ENCODE data around the gene KRT4. TPM values are rescaled to one million over a fixed set of nuclear protein-coding genes. Genes with fewer than 3 reads are reported as not detected.

Gene KRT4
- total RNA-seq, 2 donors from 2014 or later: 0.52 TPM; not detected in 1

- no peak overlapping the region for H3K4me3 ChIP-seq
- no peaks in the 10 kb centered on the region for H3K9me3 ChIP-seq
- intact Hi-C loops (cut with DNase I): no loop called here
- WGBS, 2 donors: 77 to 81% methylated on average over 11 of the region's 11 CpGs
- TF ChIP-seq CTCF (IDR thresholded peaks at IDR 0.05): no peak
- TF ChIP-seq POLR2A (IDR thresholded peaks at IDR 0.05): no peak
- no peaks in the 10 kb centered on the region for H3K27me3 ChIP-seq
- no peak for ATAC-seq
- DNase-seq: no peak
- H3K4me1 ChIP-seq: no peaks in the 10 kb centered on the region
- no peaks in the 10 kb centered on the region for H3K36me3 ChIP-seq (replicated peaks in 1 of 2; ENCODE audit: insufficient read depth in 1 of 2, low read depth in 2 of 2)
- no peak overlapping the region for H3K27ac ChIP-seq
Measured at GRCh38 chr12:52806821-52807543, 6.9 kb downstream of the KRT4 start.

GRCh38 chr12:52806169-52806811, 7.6 kb downstream of the KRT4 start:
- intact Hi-C loops (cut with DNase I): no loop called here
- Histone ChIP-seq H3K36me3 (replicated peaks in 1 of 2; ENCODE audit: insufficient read depth in 1 of 2, low read depth in 2 of 2) (no peaks in the 10 kb centered on the region), H3K4me1 (no peaks in the 10 kb centered on the region), H3K9me3 (no peaks in the 10 kb centered on the region), H3K27me3 (no peaks in the 10 kb centered on the region), H3K4me3 (no peak overlapping the region), H3K27ac (no peak overlapping the region)
- DNase-seq (no peak), ATAC-seq (no peak)
- 96 to 98% methylated on average over 3 of the region's 3 CpGs for WGBS, 2 donors
- no peak for TF ChIP-seq POLR2A (IDR thresholded peaks at IDR 0.05)
- no peak for TF ChIP-seq CTCF (IDR thresholded peaks at IDR 0.05)

GRCh38 chr12:52805739-52806138, 8.2 kb downstream of the KRT4 start:
- Histone ChIP-seq H3K36me3 (replicated peaks in 1 of 2; ENCODE audit: insufficient read depth in 1 of 2, low read depth in 2 of 2) (no peaks in the 10 kb centered on the region), H3K27me3 (no peaks in the 10 kb centered on the region), H3K9me3 (no peaks in the 10 kb centered on the region), H3K4me1 (peaks cover 4% of the 10 kb centered on the region), H3K4me3 (no peak overlapping the region), H3K27ac (no peak overlapping the region)
- TF ChIP-seq POLR2A (IDR thresholded peaks at IDR 0.05): no peak
- TF ChIP-seq CTCF (IDR thresholded peaks at IDR 0.05): no peak
- ATAC-seq: no peak
- DNase-seq: no peak
- intact Hi-C loops (cut with DNase I): no loop called here
- WGBS, 2 donors: 68 to 72% methylated on average over 3 of the region's 3 CpGs

- H3K4me1 ChIP-seq: peaks cover 9% of the 10 kb centered on the region
Measured at GRCh38 chr12:52805000-52805399, 8.9 kb downstream of the KRT4 start.

GRCh38 chr12:52802442-52802841, 11.5 kb downstream of the KRT4 start:
- Histone ChIP-seq H3K4me1 (peaks cover 9% of the 10 kb centered on the region), H3K9me3 (no peaks in the 10 kb centered on the region), H3K27me3 (no peaks in the 10 kb centered on the region), H3K36me3 (replicated peaks in 1 of 2; ENCODE audit: insufficient read depth in 1 of 2, low read depth in 2 of 2) (no peaks in the 10 kb centered on the region), H3K27ac (no peak overlapping the region), H3K4me3 (no peak overlapping the region)
- intact Hi-C loops (cut with DNase I): no loop called here
- no peak for TF ChIP-seq CTCF (IDR thresholded peaks at IDR 0.05)
- TF ChIP-seq POLR2A (IDR thresholded peaks at IDR 0.05): no peak
- WGBS, 2 donors: 64 to 89% methylated on average over 5 to 6 of the region's 6 CpGs
- DNase-seq: no peak
- no peak for ATAC-seq

More at GRCh38 chr12:52805000-52805399, 8.9 kb downstream of the KRT4 start:
- DNase-seq (no peak), ATAC-seq (no peak)
- WGBS, 2 donors: 35 to 57% methylated on average over 1 of the region's 1 CpG
- TF ChIP-seq POLR2A (IDR thresholded peaks at IDR 0.05): no peak
- H3K27ac ChIP-seq: no peak overlapping the region
- no peaks in the 10 kb centered on the region for H3K9me3 ChIP-seq
- no peak overlapping the region for H3K4me3 ChIP-seq
- intact Hi-C loops (cut with DNase I): no loop called here
- no peaks in the 10 kb centered on the region for H3K27me3 ChIP-seq
- no peaks in the 10 kb centered on the region for H3K36me3 ChIP-seq (replicated peaks in 1 of 2; ENCODE audit: insufficient read depth in 1 of 2, low read depth in 2 of 2)
